ENCODE measurements around the gene DEFB124.

- no peak for TF ChIP-seq POLR2A (IDR thresholded peaks at IDR 0.05; ENCODE audit: extremely low read depth, insufficient read length)
- TF ChIP-seq CTCF (IDR thresholded peaks at IDR 0.05; ENCODE audit: low read depth, low read length) = no peak
- no peak for TF ChIP-seq MYC (IDR thresholded peaks at IDR 0.05; ENCODE audit: low read depth, low read length)
- TF ChIP-seq MAX (IDR thresholded peaks at IDR 0.05; ENCODE audit: low read depth, low read length) = no peak
Measured at GRCh38 chr20:31515775-31516107, 40.8 kb upstream of the DEFB124 start.
